Testis (tissue), 2 donors: ENCODE results near the gene PGAP1.

ENCODE experiments used
- CTCF ChIP-seq, 3 experiments: fragments of 450-650 bp in 2 of 3; fragments of 200-600 bp in 1 of 3; sonication (generic) in 1 of 3; IDR thresholded peaks; one replicate each; pipeline ENCODE4 v1.5.1; 2016 to 2019; ENCODE audit warnings: antibody characterized with exemption in 3 of 3, mild to moderate bottlenecking in 2 of 3, moderate library complexity in 1 of 3
- POLR2A ChIP-seq: fragments of 450-650 bp; IDR thresholded peaks from one replicate; pipeline ENCODE4 v1.6.1; 2017; ENCODE audit warnings: antibody characterized with exemption, mild to moderate bottlenecking, moderate library complexity

- TF ChIP-seq POLR2A = no peak
- no peak for TF ChIP-seq CTCF (IDR thresholded peaks at IDR 0.05)
These were observed 31.5 kb upstream of the PGAP1 start for GRCh38 chr2:196957881-196958525.
